ENCODE results near the gene ABCE1. TPM values are rescaled to one million over a fixed set of nuclear protein-coding genes. Genes with fewer than 3 reads are reported as not detected.

The ABCE1 gene
- polyA plus RNA-seq, 2 donors = 14.8 to 27.4 TPM

- Histone ChIP-seq H3K4me3 (ENCODE audit: low read depth in 1 of 2, low read length in 2 of 2) (peak overlapping the region in 1 of 2 donors; percentile 95), H3K27me3 (ENCODE audit: control insufficient read depth in 1 of 2, insufficient read depth in 2 of 2, low read length in 2 of 2) (no peaks in the 10 kb centered on the region), H3K9me3 (ENCODE audit: control insufficient read depth in 2 of 2, insufficient read depth in 1 of 2, low read depth in 1 of 2, low read length in 1 of 2) (no peaks in the 10 kb centered on the region), H3K27ac (ENCODE audit: low read depth in 2 of 2, low read length in 1 of 2) (no peak overlapping the region), H3K36me3 (ENCODE audit: control insufficient read depth in 2 of 2, insufficient read depth in 2 of 2, low read length in 1 of 2) (peaks cover 0 to 3% of the 10 kb centered on the region in 2 donors), H3K4me1 (ENCODE audit: control insufficient read depth in 2 of 2, insufficient read depth in 2 of 2, low read length in 1 of 2) (peaks cover 0 to 1% of the 10 kb centered on the region in 2 donors)
- 10 to 17% methylated on average over 5 of the region's 5 CpGs for WGBS, 2 donors
Observed at GRCh38 chr4:145099653-145100052, 1.5 kb downstream of the ABCE1 start.

- Histone ChIP-seq H3K9me3 (ENCODE audit: control insufficient read depth in 2 of 2, insufficient read depth in 1 of 2, low read depth in 1 of 2, low read length in 1 of 2) (no peaks in the 10 kb centered on the region), H3K4me3 (ENCODE audit: low read depth in 1 of 2, low read length in 2 of 2) (no peak overlapping the region), H3K36me3 (ENCODE audit: control insufficient read depth in 2 of 2, insufficient read depth in 2 of 2, low read length in 1 of 2) (no peaks in the 10 kb centered on the region), H3K27me3 (ENCODE audit: control insufficient read depth in 1 of 2, insufficient read depth in 2 of 2, low read length in 2 of 2) (no peaks in the 10 kb centered on the region), H3K27ac (ENCODE audit: low read depth in 2 of 2, low read length in 1 of 2) (no peak overlapping the region), H3K4me1 (ENCODE audit: control insufficient read depth in 2 of 2, insufficient read depth in 2 of 2, low read length in 1 of 2) (peaks cover 0 to 1% of the 10 kb centered on the region in 2 donors)
- WGBS, 2 donors = 93 to 96% methylated on average over 1 of the region's 1 CpG
Observed at GRCh38 chr4:145101091-145101490, 3.0 kb downstream of the ABCE1 start.

- no peak overlapping the region for H3K27ac ChIP-seq (ENCODE audit: low read depth in 2 of 2, low read length in 1 of 2)
- WGBS, 2 donors = 87 to 89% methylated on average over 2 of the region's 2 CpGs
- no peaks in the 10 kb centered on the region for H3K9me3 ChIP-seq (ENCODE audit: control insufficient read depth in 2 of 2, insufficient read depth in 1 of 2, low read depth in 1 of 2, low read length in 1 of 2)
- no peaks in the 10 kb centered on the region for H3K27me3 ChIP-seq (ENCODE audit: control insufficient read depth in 1 of 2, insufficient read depth in 2 of 2, low read length in 2 of 2)
- peaks cover 0 to 1% of the 10 kb centered on the region in 2 donors for H3K4me1 ChIP-seq (ENCODE audit: control insufficient read depth in 2 of 2, insufficient read depth in 2 of 2, low read length in 1 of 2)
- no peak overlapping the region for H3K4me3 ChIP-seq (ENCODE audit: low read depth in 1 of 2, low read length in 2 of 2)
- no peaks in the 10 kb centered on the region for H3K36me3 ChIP-seq (ENCODE audit: control insufficient read depth in 2 of 2, insufficient read depth in 2 of 2, low read length in 1 of 2)
Observed at GRCh38 chr4:145102619-145103018, 4.5 kb downstream of the ABCE1 start.

- Histone ChIP-seq H3K4me1 (ENCODE audit: control insufficient read depth in 2 of 2, insufficient read depth in 2 of 2, low read length in 1 of 2) (peaks cover 0 to 1% of the 10 kb centered on the region in 2 donors), H3K36me3 (ENCODE audit: control insufficient read depth in 2 of 2, insufficient read depth in 2 of 2, low read length in 1 of 2) (no peaks in the 10 kb centered on the region), H3K27me3 (ENCODE audit: control insufficient read depth in 1 of 2, insufficient read depth in 2 of 2, low read length in 2 of 2) (no peaks in the 10 kb centered on the region), H3K27ac (ENCODE audit: low read depth in 2 of 2, low read length in 1 of 2) (no peak overlapping the region), H3K4me3 (ENCODE audit: low read depth in 1 of 2, low read length in 2 of 2) (no peak overlapping the region), H3K9me3 (ENCODE audit: control insufficient read depth in 2 of 2, insufficient read depth in 1 of 2, low read depth in 1 of 2, low read length in 1 of 2) (no peaks in the 10 kb centered on the region)
- WGBS, 2 donors = 83 to 85% methylated on average over 3 of the region's 3 CpGs
Observed at GRCh38 chr4:145103496-145103895, 5.4 kb downstream of the ABCE1 start.

- Histone ChIP-seq H3K4me1 (ENCODE audit: control insufficient read depth in 2 of 2, insufficient read depth in 2 of 2, low read length in 1 of 2) (no peaks in the 10 kb centered on the region), H3K27ac (ENCODE audit: low read depth in 2 of 2, low read length in 1 of 2) (no peak overlapping the region), H3K9me3 (ENCODE audit: control insufficient read depth in 2 of 2, insufficient read depth in 1 of 2, low read depth in 1 of 2, low read length in 1 of 2) (no peaks in the 10 kb centered on the region), H3K36me3 (ENCODE audit: control insufficient read depth in 2 of 2, insufficient read depth in 2 of 2, low read length in 1 of 2) (peaks cover 0 to 4% of the 10 kb centered on the region in 2 donors), H3K27me3 (ENCODE audit: control insufficient read depth in 1 of 2, insufficient read depth in 2 of 2, low read length in 2 of 2) (no peaks in the 10 kb centered on the region), H3K4me3 (ENCODE audit: low read depth in 1 of 2, low read length in 2 of 2) (no peak overlapping the region)
- 61 to 62% methylated on average over 2 of the region's 2 CpGs for WGBS, 2 donors
Observed at GRCh38 chr4:145107126-145107525, 9.0 kb downstream of the ABCE1 start.

- H3K27me3 ChIP-seq (ENCODE audit: control insufficient read depth in 1 of 2, insufficient read depth in 2 of 2, low read length in 2 of 2) = no peaks in the 10 kb centered on the region
- no peaks in the 10 kb centered on the region for H3K9me3 ChIP-seq (ENCODE audit: control insufficient read depth in 2 of 2, insufficient read depth in 1 of 2, low read depth in 1 of 2, low read length in 1 of 2)
- H3K36me3 ChIP-seq (ENCODE audit: control insufficient read depth in 2 of 2, insufficient read depth in 2 of 2, low read length in 1 of 2) = peaks cover 2 to 7% of the 10 kb centered on the region in 2 donors
- H3K27ac ChIP-seq (ENCODE audit: low read depth in 2 of 2, low read length in 1 of 2) = no peak overlapping the region
- no peak overlapping the region for H3K4me3 ChIP-seq (ENCODE audit: low read depth in 1 of 2, low read length in 2 of 2)
- H3K4me1 ChIP-seq (ENCODE audit: control insufficient read depth in 2 of 2, insufficient read depth in 2 of 2, low read length in 1 of 2) = no peaks in the 10 kb centered on the region
Observed at GRCh38 chr4:145108128-145108527, 10.0 kb downstream of the ABCE1 start.

GRCh38 chr4:145125396-145125795, 27.3 kb downstream of the ABCE1 start:
- 100% methylated on average over 2 of the region's 2 CpGs for WGBS, 2 donors
- no peak overlapping the region for H3K4me3 ChIP-seq (ENCODE audit: low read depth in 1 of 2, low read length in 2 of 2)
- no peaks in the 10 kb centered on the region for H3K27me3 ChIP-seq (ENCODE audit: control insufficient read depth in 1 of 2, insufficient read depth in 2 of 2, low read length in 2 of 2)
- H3K4me1 ChIP-seq (ENCODE audit: control insufficient read depth in 2 of 2, insufficient read depth in 2 of 2, low read length in 1 of 2) = no peaks in the 10 kb centered on the region
- peaks cover 0 to 3% of the 10 kb centered on the region in 2 donors for H3K36me3 ChIP-seq (ENCODE audit: control insufficient read depth in 2 of 2, insufficient read depth in 2 of 2, low read length in 1 of 2)
- H3K27ac ChIP-seq (ENCODE audit: low read depth in 2 of 2, low read length in 1 of 2) = no peak overlapping the region
- H3K9me3 ChIP-seq (ENCODE audit: control insufficient read depth in 2 of 2, insufficient read depth in 1 of 2, low read depth in 1 of 2, low read length in 1 of 2) = no peaks in the 10 kb centered on the region

GRCh38 chr4:145130130-145130529, 32.0 kb downstream of the ABCE1 start:
- no peaks in the 10 kb centered on the region for H3K4me1 ChIP-seq (ENCODE audit: control insufficient read depth in 2 of 2, insufficient read depth in 2 of 2, low read length in 1 of 2)

GRCh38 chr4:145130788-145131399, 32.8 kb downstream of the ABCE1 start:
- Histone ChIP-seq H3K27me3 (ENCODE audit: control insufficient read depth in 1 of 2, insufficient read depth in 2 of 2, low read length in 2 of 2) (no peaks in the 10 kb centered on the region), H3K4me3 (ENCODE audit: low read depth in 1 of 2, low read length in 2 of 2) (no peak overlapping the region), H3K36me3 (ENCODE audit: control insufficient read depth in 2 of 2, insufficient read depth in 2 of 2, low read length in 1 of 2) (peaks cover 0 to 3% of the 10 kb centered on the region in 2 donors), H3K27ac (ENCODE audit: low read depth in 2 of 2, low read length in 1 of 2) (no peak overlapping the region), H3K4me1 (ENCODE audit: control insufficient read depth in 2 of 2, insufficient read depth in 2 of 2, low read length in 1 of 2) (no peaks in the 10 kb centered on the region), H3K9me3 (ENCODE audit: control insufficient read depth in 2 of 2, insufficient read depth in 1 of 2, low read depth in 1 of 2, low read length in 1 of 2) (no peaks in the 10 kb centered on the region)
- WGBS, 2 donors = 62 to 65% methylated on average over 2 of the region's 2 CpGs

More at GRCh38 chr4:145130130-145130529, 32.0 kb downstream of the ABCE1 start:
- no peaks in the 10 kb centered on the region for H3K27me3 ChIP-seq (ENCODE audit: control insufficient read depth in 1 of 2, insufficient read depth in 2 of 2, low read length in 2 of 2)
- peaks cover 0 to 3% of the 10 kb centered on the region in 2 donors for H3K36me3 ChIP-seq (ENCODE audit: control insufficient read depth in 2 of 2, insufficient read depth in 2 of 2, low read length in 1 of 2)
- H3K27ac ChIP-seq (ENCODE audit: low read depth in 2 of 2, low read length in 1 of 2) = no peak overlapping the region
- H3K4me3 ChIP-seq (ENCODE audit: low read depth in 1 of 2, low read length in 2 of 2) = no peak overlapping the region
- H3K9me3 ChIP-seq (ENCODE audit: control insufficient read depth in 2 of 2, insufficient read depth in 1 of 2, low read depth in 1 of 2, low read length in 1 of 2) = no peaks in the 10 kb centered on the region

- Histone ChIP-seq H3K4me3 (ENCODE audit: low read depth in 1 of 2, low read length in 2 of 2) (no peak overlapping the region), H3K27ac (ENCODE audit: low read depth in 2 of 2, low read length in 1 of 2) (no peak overlapping the region), H3K27me3 (ENCODE audit: control insufficient read depth in 1 of 2, insufficient read depth in 2 of 2, low read length in 2 of 2) (no peaks in the 10 kb centered on the region), H3K9me3 (ENCODE audit: control insufficient read depth in 2 of 2, insufficient read depth in 1 of 2, low read depth in 1 of 2, low read length in 1 of 2) (no peaks in the 10 kb centered on the region), H3K4me1 (ENCODE audit: control insufficient read depth in 2 of 2, insufficient read depth in 2 of 2, low read length in 1 of 2) (no peaks in the 10 kb centered on the region), H3K36me3 (ENCODE audit: control insufficient read depth in 2 of 2, insufficient read depth in 2 of 2, low read length in 1 of 2) (peaks cover 0 to 3% of the 10 kb centered on the region in 2 donors)
- WGBS, 2 donors = 92 to 93% methylated on average over 12 of the region's 12 CpGs
Observed at GRCh38 chr4:145131848-145132247, 33.7 kb downstream of the ABCE1 start.

Measured in esophagus (tissue), 2 donors.